AG04450 (cell line): ENCODE data around the gene ZGPAT. TPM values are rescaled to one million over a fixed set of nuclear protein-coding genes. Genes with fewer than 3 reads are reported as not detected.

ENCODE experiments used
- CTCF ChIA-PET: fragments of 300-600, 350-600 bp; formaldehyde crosslinking; extraction: SDS; loops from one replicate; lab custom pipeline; 2022; ENCODE audit warnings: antibody characterized with exemption, inconsistent platforms; lab: Charles Lee
- POLR2A ChIA-PET: fragments of 350-600 bp; formaldehyde crosslinking; extraction: SDS; loops from one replicate; lab custom pipeline; 2021; ENCODE audit warnings: antibody characterized with exemption, inconsistent platforms; lab: Yijun Ruan, JAX
- DNase-seq: peaks from one replicate; pipeline ENCODE4 v3.0.0-alpha.2; 2011; ENCODE audit warnings: low read depth, low spot score
- H3K27ac ChIP-seq: one replicate; pipeline ENCODE4 v1.5.1; 2012; ENCODE audit warnings: low read depth, low read length, control low read depth
- H3K27me3 ChIP-seq: one replicate; pipeline ENCODE4 v1.6.0; 2012; ENCODE audit warnings: low read length; ENCODE audit not compliant: control insufficient read depth, insufficient read depth
- H3K4me3 ChIP-seq: 2 replicates; pipeline ENCODE4 v1.5.1; 2011; ENCODE audit warnings: mild to moderate bottlenecking, low read depth, low read length, control low read depth
- H3K9me3 ChIP-seq: 2 replicates; pipeline ENCODE4 v1.5.1; 2012; ENCODE audit warnings: low read length; ENCODE audit not compliant: control insufficient read depth, insufficient read depth
- polyA plus RNA-seq: library from polyadenylated mRNA; depleted of rRNA; stranded (reverse); fragments of >200 nt; gene quantifications from 2 replicates; pipeline ENCODE4 v1.2.3, GENCODE V29; 2011
- TF ChIP-seq, protein P1 (sequence below): IDR thresholded peaks from 2 replicates; pipeline ENCODE4 v1.5.1; 2011; ENCODE audit warnings: low read depth, low read length, control low read depth, inconsistent platforms

ZGPAT gene
- polyA plus RNA-seq, 1 experiment: 8.7 TPM

DNA sequence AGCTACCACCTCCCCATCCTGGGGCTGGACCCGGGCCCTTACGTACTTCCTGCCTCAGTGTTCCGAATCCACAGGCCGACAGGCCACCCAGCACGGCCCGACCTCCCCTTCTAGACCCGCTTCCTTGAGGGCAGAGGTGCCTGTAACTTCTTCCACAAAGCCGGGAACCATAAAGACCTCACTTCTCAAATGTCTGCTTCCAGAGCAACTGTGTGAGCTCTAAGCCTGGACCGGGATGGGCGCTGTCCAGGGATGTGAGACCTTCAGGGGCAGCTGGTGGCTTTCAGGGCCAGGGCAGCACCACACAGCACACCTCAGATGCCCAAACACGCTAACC, 41.1 kb downstream of the ZGPAT start:
- ChIA-PET POLR2A (no interaction called here), CTCF (no interaction called here)
- Histone ChIP-seq H3K9me3 (peaks cover 5% of the 10 kb centered on the region; the same call in 1 of the 2 replicates), H3K27ac (no peak overlapping the region), H3K27me3 (no peaks in the 10 kb centered on the region), H3K4me3 (no peak overlapping the region)
- TF ChIP-seq, protein P1, sequence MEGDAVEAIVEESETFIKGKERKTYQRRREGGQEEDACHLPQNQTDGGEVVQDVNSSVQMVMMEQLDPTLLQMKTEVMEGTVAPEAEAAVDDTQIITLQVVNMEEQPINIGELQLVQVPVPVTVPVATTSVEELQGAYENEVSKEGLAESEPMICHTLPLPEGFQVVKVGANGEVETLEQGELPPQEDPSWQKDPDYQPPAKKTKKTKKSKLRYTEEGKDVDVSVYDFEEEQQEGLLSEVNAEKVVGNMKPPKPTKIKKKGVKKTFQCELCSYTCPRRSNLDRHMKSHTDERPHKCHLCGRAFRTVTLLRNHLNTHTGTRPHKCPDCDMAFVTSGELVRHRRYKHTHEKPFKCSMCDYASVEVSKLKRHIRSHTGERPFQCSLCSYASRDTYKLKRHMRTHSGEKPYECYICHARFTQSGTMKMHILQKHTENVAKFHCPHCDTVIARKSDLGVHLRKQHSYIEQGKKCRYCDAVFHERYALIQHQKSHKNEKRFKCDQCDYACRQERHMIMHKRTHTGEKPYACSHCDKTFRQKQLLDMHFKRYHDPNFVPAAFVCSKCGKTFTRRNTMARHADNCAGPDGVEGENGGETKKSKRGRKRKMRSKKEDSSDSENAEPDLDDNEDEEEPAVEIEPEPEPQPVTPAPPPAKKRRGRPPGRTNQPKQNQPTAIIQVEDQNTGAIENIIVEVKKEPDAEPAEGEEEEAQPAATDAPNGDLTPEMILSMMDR: no peak
- no peak for DNase-seq

DNA sequence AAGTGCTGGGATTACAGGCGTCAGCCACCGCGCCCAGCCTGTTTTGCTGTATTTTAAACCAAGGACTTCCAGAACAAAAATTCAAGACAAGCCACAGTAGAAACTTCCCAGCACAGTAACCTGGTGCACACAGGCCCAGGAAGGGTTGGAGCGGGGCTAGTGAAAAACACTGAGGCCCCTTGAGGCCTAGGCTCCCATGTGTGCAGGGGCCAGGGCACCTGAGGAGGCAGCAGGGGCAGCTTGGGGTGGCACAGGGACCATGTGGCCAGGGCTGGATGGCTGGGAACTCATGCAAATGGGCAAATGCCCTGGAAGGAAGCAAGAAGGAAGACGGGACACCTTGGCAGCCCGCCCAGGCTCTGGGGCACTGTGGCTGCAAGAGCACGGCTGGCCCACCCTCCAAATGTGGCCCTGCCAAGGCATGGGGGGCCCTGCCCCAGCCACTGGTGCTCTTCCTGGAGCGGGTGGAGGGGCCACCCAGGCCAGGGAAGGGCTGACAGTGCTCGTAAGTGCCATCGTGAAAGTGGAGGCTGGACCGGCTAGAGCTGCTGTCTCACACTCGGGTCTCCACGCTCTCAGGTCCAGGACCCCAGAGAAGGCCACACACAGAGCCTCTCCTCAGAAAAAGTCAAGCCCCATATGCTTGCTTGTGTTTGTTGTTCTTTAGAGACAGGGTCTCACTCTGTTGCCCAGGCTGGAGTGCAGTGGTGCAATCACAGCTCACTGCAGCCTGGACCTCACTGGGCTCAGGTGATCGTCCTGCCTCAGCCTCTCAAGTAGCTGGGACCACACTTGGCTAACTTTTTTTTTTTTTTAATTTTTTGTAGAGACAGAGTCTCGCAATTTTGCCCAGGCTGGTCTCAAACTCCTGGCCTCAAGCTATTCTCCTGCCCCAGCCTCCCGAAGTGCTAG, 42.0 kb downstream of the ZGPAT start:
- POLR2A ChIA-PET: no interaction called here
- CTCF ChIA-PET: no interaction called here
- TF ChIP-seq, protein P1: no peak

DNA sequence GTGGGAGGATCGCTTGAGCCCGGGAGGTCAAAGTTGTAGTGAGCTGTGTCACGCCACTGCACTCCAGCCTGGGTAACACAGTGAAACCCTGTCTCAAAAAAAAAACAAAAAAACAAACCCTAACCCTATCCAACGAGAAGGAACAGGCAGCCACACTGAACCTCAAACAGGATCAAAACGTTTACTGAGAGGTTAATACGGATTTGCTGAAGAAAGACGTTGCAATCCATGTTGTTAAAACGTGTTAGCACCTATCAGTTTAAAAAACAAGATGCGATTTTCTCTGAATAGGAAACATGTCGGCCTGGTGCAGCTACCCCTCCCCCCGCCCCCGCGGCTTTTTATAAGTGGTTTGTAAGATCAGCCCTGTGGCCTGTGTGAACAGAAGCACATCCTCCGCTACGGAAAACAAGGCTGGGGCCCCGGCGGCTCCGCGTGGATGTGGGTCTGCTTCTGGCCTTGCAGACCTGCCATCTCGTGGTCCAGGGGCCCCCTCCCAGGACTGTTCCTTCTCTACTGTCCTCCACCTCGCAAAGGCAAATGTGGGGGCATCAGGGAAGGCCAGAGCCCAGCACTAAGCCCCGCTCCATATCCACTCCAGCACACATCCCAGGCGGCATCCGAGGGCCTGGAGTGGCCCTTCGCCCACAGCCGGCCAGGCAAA, 43.1 kb downstream of the ZGPAT start:
- ChIA-PET POLR2A (no interaction called here), CTCF (no interaction called here)
- no peaks in the 10 kb centered on the region for H3K27me3 ChIP-seq
- H3K4me3 ChIP-seq: no peak overlapping the region
- TF ChIP-seq, protein P1: no peak
- no peak for DNase-seq
- no peak overlapping the region for H3K27ac ChIP-seq
- H3K9me3 ChIP-seq: peaks cover 5% of the 10 kb centered on the region; the same call in 1 of the 2 replicates

More for the DNA sequence above, 42.0 kb downstream of the ZGPAT start:
- no peak overlapping the region for H3K4me3 ChIP-seq
- peaks cover 5% of the 10 kb centered on the region; the same call in 1 of the 2 replicates for H3K9me3 ChIP-seq
- H3K27me3 ChIP-seq: no peaks in the 10 kb centered on the region
- no peak for DNase-seq
- no peak overlapping the region for H3K27ac ChIP-seq

DNA sequence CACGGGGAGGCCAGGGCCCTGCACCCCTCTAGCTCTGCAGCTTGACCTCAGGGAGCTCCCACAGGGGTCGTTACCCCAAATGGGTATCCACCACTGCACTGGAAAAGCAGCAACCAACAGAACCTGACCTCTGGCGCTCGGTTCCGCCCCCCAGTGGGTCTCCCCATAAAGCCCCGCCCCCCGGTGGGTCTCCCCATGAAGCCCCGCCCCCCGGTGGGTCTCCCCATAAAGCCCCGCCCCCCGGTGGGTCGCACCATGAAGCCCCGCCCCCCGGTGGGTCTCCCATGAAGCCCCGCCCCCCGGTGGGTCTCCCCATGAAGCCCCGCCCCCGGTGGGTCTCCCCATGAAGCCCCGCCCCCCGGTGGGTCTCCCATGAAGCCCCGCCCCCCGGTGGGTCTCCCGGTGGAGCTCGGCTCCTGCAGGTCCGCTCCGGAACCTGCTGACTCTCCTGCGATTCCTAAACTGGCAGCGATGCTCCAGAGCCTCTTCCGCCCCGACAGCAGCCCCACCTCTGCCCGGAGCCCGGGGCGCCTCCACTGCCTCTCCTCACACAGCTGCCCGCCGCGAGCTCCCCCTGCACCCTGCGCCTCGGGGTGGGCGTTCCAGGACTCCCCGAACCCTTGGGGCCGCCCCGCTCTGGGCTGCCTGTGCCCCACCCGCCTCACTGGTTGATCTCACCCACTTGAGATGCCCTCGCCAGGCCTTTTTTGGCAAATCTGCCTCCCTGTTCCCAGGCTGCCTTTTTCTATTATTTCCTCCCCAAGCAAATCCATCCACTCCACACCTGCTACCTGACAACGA, 43.8 kb downstream of the ZGPAT start:
- TF ChIP-seq, protein P1: no peak
- no peak for DNase-seq
- Histone ChIP-seq H3K4me3 (no peak overlapping the region), H3K27ac (no peak overlapping the region), H3K9me3 (peaks cover 5% of the 10 kb centered on the region; the same call in 1 of the 2 replicates), H3K27me3 (no peaks in the 10 kb centered on the region)
- ChIA-PET POLR2A (interaction anchor here (0.5 kb wide), 1 partner anchor 9 kb away, joined by 3 read pairs; no protein-coding TSS in a partner anchor), CTCF (interaction anchor here (0.6 kb wide), 1 partner anchor 14 kb away, joined by 4 read pairs; no protein-coding TSS in a partner anchor)
